Measurements from ENCODE around the gene DRD4.

DNA sequence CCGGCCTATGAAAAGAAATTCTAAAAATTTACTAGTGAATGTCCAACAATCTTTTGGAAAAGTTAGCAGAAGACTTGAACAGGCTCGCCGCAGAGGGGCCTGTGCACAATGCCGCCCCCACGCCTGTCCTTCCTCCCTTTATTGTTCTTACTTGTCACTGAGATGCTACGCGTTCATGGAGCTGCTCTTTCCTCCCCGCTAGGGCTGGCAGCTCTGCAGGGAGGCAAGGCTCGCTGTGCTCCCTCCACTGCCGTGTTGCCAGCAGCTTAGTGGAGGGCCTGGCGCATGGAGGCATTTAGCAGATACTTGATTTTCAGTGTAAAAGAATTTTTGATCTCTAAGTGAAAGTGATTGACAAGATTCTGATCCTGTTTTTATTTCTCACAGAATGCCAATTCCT lies 46.1 kb upstream of the DRD4 start:
- TF ChIP-seq, protein P1, sequence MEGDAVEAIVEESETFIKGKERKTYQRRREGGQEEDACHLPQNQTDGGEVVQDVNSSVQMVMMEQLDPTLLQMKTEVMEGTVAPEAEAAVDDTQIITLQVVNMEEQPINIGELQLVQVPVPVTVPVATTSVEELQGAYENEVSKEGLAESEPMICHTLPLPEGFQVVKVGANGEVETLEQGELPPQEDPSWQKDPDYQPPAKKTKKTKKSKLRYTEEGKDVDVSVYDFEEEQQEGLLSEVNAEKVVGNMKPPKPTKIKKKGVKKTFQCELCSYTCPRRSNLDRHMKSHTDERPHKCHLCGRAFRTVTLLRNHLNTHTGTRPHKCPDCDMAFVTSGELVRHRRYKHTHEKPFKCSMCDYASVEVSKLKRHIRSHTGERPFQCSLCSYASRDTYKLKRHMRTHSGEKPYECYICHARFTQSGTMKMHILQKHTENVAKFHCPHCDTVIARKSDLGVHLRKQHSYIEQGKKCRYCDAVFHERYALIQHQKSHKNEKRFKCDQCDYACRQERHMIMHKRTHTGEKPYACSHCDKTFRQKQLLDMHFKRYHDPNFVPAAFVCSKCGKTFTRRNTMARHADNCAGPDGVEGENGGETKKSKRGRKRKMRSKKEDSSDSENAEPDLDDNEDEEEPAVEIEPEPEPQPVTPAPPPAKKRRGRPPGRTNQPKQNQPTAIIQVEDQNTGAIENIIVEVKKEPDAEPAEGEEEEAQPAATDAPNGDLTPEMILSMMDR (IDR thresholded peaks at IDR 0.05) = no peak
- TF ChIP-seq, protein P2, sequence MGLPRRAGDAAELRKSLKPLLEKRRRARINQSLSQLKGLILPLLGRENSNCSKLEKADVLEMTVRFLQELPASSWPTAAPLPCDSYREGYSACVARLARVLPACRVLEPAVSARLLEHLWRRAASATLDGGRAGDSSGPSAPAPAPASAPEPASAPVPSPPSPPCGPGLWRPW (IDR thresholded peaks at IDR 0.05) = no peak
- TF ChIP-seq TFCP2L1 (CRISPR knock-in tag; IDR thresholded peaks at IDR 0.05) = no peak
- TF ChIP-seq HDAC2 (IDR thresholded peaks at IDR 0.05) = no peak

Data from A549 (cell line).